H9 (cell line): Measurements from ENCODE around the gene NLGN3. TPM values are rescaled to one million over a fixed set of nuclear protein-coding genes. Genes with fewer than 3 reads are reported as not detected.

Experiments used
- DNase-seq: peaks from one replicate; pipeline ENCODE4 v3.0.0-alpha.2; 2017
- H2AFZ ChIP-seq: one replicate; pipeline ENCODE4 v1.6.1; 2013; ENCODE audit warnings: mild to moderate bottlenecking, low read length, control low read depth, moderate library complexity
- H2AK5ac ChIP-seq: 2 replicates; pipeline ENCODE4 v1.6.1; 2013; ENCODE audit warnings: low read length, control low read depth, mixed read lengths; ENCODE audit not compliant: insufficient read length
- H2BK120ac ChIP-seq: one replicate; pipeline ENCODE4 v1.6.1; 2013; ENCODE audit warnings: low read depth, mild to moderate bottlenecking, low read length, control low read depth, inconsistent platforms; ENCODE audit not compliant: poor library complexity, severe bottlenecking
- H2BK12ac ChIP-seq: 2 replicates; pipeline ENCODE4 v1.6.1; 2013; ENCODE audit warnings: low read length, control low read depth, mixed read lengths, low read depth; ENCODE audit not compliant: insufficient read length
- H2BK15ac ChIP-seq: 2 replicates; pipeline ENCODE4 v1.6.1; 2013; ENCODE audit warnings: low read depth, low read length, control low read depth
- H2BK20ac ChIP-seq: one replicate; pipeline ENCODE4 v1.6.1; 2013; ENCODE audit warnings: low read depth, mild to moderate bottlenecking, low read length, control low read depth, inconsistent platforms; ENCODE audit not compliant: poor library complexity, severe bottlenecking
- H2BK5ac ChIP-seq: 2 replicates; pipeline ENCODE4 v1.6.1; 2013; ENCODE audit warnings: low read length, control low read depth, mixed read lengths; ENCODE audit not compliant: insufficient read length
- H3K14ac ChIP-seq: 2 replicates; pipeline ENCODE4 v1.6.1; 2013; ENCODE audit warnings: low read length, control low read depth; ENCODE audit not compliant: insufficient read depth
- H3K18ac ChIP-seq: 2 replicates; pipeline ENCODE4 v1.6.1; 2013; ENCODE audit warnings: low read depth, mild to moderate bottlenecking, mixed read lengths, low read length, control low read depth; ENCODE audit not compliant: insufficient read length
- H3K23ac ChIP-seq: 2 replicates; pipeline ENCODE4 v1.6.1; 2013; ENCODE audit warnings: low read length, control low read depth, mixed read lengths, low read depth; ENCODE audit not compliant: insufficient read length
- H3K23me2 ChIP-seq: 2 replicates; pipeline ENCODE4 v1.6.1; 2013; ENCODE audit warnings: low read depth, mild to moderate bottlenecking, mixed read lengths, low read length, control low read depth; ENCODE audit not compliant: insufficient read length, poor library complexity, severe bottlenecking
- H3K27ac ChIP-seq: 2 replicates; pipeline ENCODE4 v1.5.1; 2013; ENCODE audit warnings: low read length, control low read depth, mixed read lengths, low read depth; ENCODE audit not compliant: insufficient read length
- H3K27me3 ChIP-seq: 2 replicates; pipeline ENCODE4 v1.6.1; 2013; ENCODE audit warnings: low read length, control low read depth, inconsistent platforms; ENCODE audit not compliant: insufficient read depth
- H3K4ac ChIP-seq: 2 replicates; pipeline ENCODE4 v1.6.1; 2013; ENCODE audit warnings: low read depth, mild to moderate bottlenecking, control low read depth, inconsistent platforms, low read length, moderate library complexity
- H3K4me1 ChIP-seq: 2 replicates; pipeline ENCODE4 v1.6.1; 2013; ENCODE audit warnings: low read length, control low read depth, inconsistent platforms; ENCODE audit not compliant: insufficient read depth
- H3K4me2 ChIP-seq: 2 replicates; pipeline ENCODE4 v1.6.1; 2013; ENCODE audit warnings: low read length, control low read depth, mixed read lengths; ENCODE audit not compliant: insufficient read length, insufficient read depth
- H3K56ac ChIP-seq: 2 replicates; pipeline ENCODE4 v1.6.1; 2013; ENCODE audit warnings: low read depth, mild to moderate bottlenecking, mixed read lengths, low read length, control low read depth; ENCODE audit not compliant: insufficient read length
- H3K79me1 ChIP-seq: 2 replicates; pipeline ENCODE4 v1.6.1; 2013; ENCODE audit warnings: low read depth, mild to moderate bottlenecking, moderate library complexity, low read length, control low read depth, inconsistent platforms; ENCODE audit not compliant: insufficient read depth, poor library complexity, severe bottlenecking
- H3K79me2 ChIP-seq: 2 replicates; pipeline ENCODE4 v1.6.1; 2013; ENCODE audit warnings: low read length, control low read depth, inconsistent platforms; ENCODE audit not compliant: insufficient read depth
- H3K9ac ChIP-seq: 2 replicates; pipeline ENCODE4 v1.6.1; 2013; ENCODE audit warnings: low read length, control low read depth, mixed read lengths; ENCODE audit not compliant: insufficient read length; ENCODE audit errors: extremely low read depth
- H3K9me3 ChIP-seq: one replicate; pipeline ENCODE4 v1.6.1; 2013; ENCODE audit warnings: low read depth, low read length, inconsistent platforms; ENCODE audit not compliant: control insufficient read depth
- H3T11ph ChIP-seq: one replicate; pipeline ENCODE4 v1.6.1; 2013; ENCODE audit warnings: mild to moderate bottlenecking, low read length, control low read depth, inconsistent platforms
- H4K20me1 ChIP-seq: one replicate; pipeline ENCODE4 v1.6.1; 2013; ENCODE audit not compliant: control insufficient read depth, insufficient read length, insufficient read depth
- H4K5ac ChIP-seq: 2 replicates; pipeline ENCODE4 v1.6.1; 2013; ENCODE audit warnings: low read depth, mild to moderate bottlenecking, mixed read lengths, low read length, control low read depth; ENCODE audit not compliant: insufficient read length
- H4K8ac ChIP-seq: replicated peaks from 2 replicates; pipeline ENCODE4 v1.6.1; 2013; ENCODE audit warnings: low read length, control low read depth, mixed read lengths, low read depth; ENCODE audit not compliant: insufficient read length
- H4K91ac ChIP-seq: 2 replicates; pipeline ENCODE4 v1.6.1; 2013; ENCODE audit warnings: low read depth, mild to moderate bottlenecking, moderate library complexity, mixed read lengths, low read length, control low read depth; ENCODE audit not compliant: insufficient read length
- H3K27ac Mint-ChIP-seq, 3 experiments: 2 replicates in 2 of 3; 3 replicates in 1 of 3; pipeline ENCODE4 v1.8.0; 2020 to 2021; ENCODE audit warnings: mixed read lengths in 3 of 3, mild to moderate bottlenecking in 1 of 3, moderate library complexity in 1 of 3
- H3K27me3 Mint-ChIP-seq: 2 replicates; pipeline ENCODE4 v1.8.0; 2021; ENCODE audit warnings: low read depth, mild to moderate bottlenecking, moderate library complexity, mixed read lengths
- H3K36me3 Mint-ChIP-seq, 3 experiments: 2 replicates in 2 of 3; 3 replicates in 1 of 3; pipeline ENCODE4 v1.8.0; 2020 to 2021; ENCODE audit warnings: low read depth in 3 of 3, mixed read lengths in 3 of 3; ENCODE audit not compliant: insufficient read depth in 1 of 3
- H3K4me1 Mint-ChIP-seq, 2 experiments: 2 replicates each; pipeline ENCODE4 v1.8.0; 2020; ENCODE audit warnings: mixed read lengths in 2 of 2
- H3K4me3 Mint-ChIP-seq, 2 experiments: 2 replicates in 1 of 2; 3 replicates in 1 of 2; pipeline ENCODE4 v1.8.0; 2020 to 2021; ENCODE audit warnings: mild to moderate bottlenecking in 2 of 2, mixed read lengths in 2 of 2, moderate library complexity in 1 of 2
- H3K9me3 Mint-ChIP-seq, 2 experiments: 2 replicates in 1 of 2; 3 replicates in 1 of 2; pipeline ENCODE4 v1.8.0; 2020; ENCODE audit warnings: mild to moderate bottlenecking in 2 of 2, mixed read lengths in 2 of 2, moderate library complexity in 1 of 2
- WGBS: extraction: QIAGEN DNeasy Blood & Tissue Kit; methylation state at CpG from one replicate; pipeline ENCODE4 v1.1.7; 2013; ENCODE audit warnings: missing lambda C conversion rate, low lambda C conversion rate, mixed read lengths; ENCODE audit not compliant: insufficient read length; ENCODE audit errors: extremely low coverage; 5-methylcytosine and 5-hydroxymethylcytosine counted together
- total RNA-seq: library from RNA; stranded (reverse); gene quantifications from 2 replicates; pipeline ENCODE4 v1.2.1, GENCODE V29; 2021
- TF ChIP-seq, protein P1 (sequence below): fragments of 200-600 bp; sonication (generic); conservative IDR thresholded peaks from 3 replicates; pipeline ENCODE4 v1.8.0; 2021; ENCODE audit warnings: antibody characterized with exemption, mild to moderate bottlenecking

Gene NLGN3
- total RNA-seq, 1 experiment from 2014 or later = 3.6 TPM

- Histone ChIP-seq H2BK120ac (no peak overlapping the region), H2BK15ac (no peak overlapping the region), H3K56ac (no peak overlapping the region), H3K14ac (no peak overlapping the region), H3K4me1 (no peaks in the 10 kb centered on the region), H2BK20ac (no peak overlapping the region), H3K23me2 (no peaks in the 10 kb centered on the region), H3K9ac (no peak overlapping the region), H4K5ac (no peak overlapping the region), H4K91ac (no peak overlapping the region), H3K4ac (no peak overlapping the region), H3K79me1 (no peaks in the 10 kb centered on the region), H3K79me2 (no peaks in the 10 kb centered on the region), H3K4me2 (no peak overlapping the region), H3K27me3 (no peaks in the 10 kb centered on the region), H3K23ac (no peak overlapping the region), H2BK12ac (no peak overlapping the region), H4K8ac (no peak overlapping the region), H2AK5ac (no peak overlapping the region), H3K9me3 (peaks cover 17% of the 10 kb centered on the region), H4K20me1 (no peaks in the 10 kb centered on the region), H2AFZ (no peak overlapping the region), H3T11ph (no peak overlapping the region), H2BK5ac (no peak overlapping the region), H3K18ac (no peak overlapping the region), H3K27ac (no peak overlapping the region)
- Mint-ChIP-seq H3K36me3 (peaks cover 0 to 2% (median 2%) of the 10 kb centered on the region in 3 experiments; a peak in 4 of 7 replicates), H3K4me1 (peaks cover 9 to 29% of the 10 kb centered on the region in 2 experiments), H3K27ac (no peak overlapping the region; a peak in 1 of 7 replicates), H3K4me3 (no peak overlapping the region), H3K9me3 (peaks cover 66 to 68% of the 10 kb centered on the region in 2 experiments), H3K27me3 (peaks cover 4% of the 10 kb centered on the region)
- TF ChIP-seq, protein P1, sequence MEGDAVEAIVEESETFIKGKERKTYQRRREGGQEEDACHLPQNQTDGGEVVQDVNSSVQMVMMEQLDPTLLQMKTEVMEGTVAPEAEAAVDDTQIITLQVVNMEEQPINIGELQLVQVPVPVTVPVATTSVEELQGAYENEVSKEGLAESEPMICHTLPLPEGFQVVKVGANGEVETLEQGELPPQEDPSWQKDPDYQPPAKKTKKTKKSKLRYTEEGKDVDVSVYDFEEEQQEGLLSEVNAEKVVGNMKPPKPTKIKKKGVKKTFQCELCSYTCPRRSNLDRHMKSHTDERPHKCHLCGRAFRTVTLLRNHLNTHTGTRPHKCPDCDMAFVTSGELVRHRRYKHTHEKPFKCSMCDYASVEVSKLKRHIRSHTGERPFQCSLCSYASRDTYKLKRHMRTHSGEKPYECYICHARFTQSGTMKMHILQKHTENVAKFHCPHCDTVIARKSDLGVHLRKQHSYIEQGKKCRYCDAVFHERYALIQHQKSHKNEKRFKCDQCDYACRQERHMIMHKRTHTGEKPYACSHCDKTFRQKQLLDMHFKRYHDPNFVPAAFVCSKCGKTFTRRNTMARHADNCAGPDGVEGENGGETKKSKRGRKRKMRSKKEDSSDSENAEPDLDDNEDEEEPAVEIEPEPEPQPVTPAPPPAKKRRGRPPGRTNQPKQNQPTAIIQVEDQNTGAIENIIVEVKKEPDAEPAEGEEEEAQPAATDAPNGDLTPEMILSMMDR = no peak
- no CpG with 5 or more reads among the region's 10 CpGs for WGBS
- no peak for DNase-seq
Measured at GRCh38 chrX:71215338-71215912, 70.8 kb downstream of the NLGN3 start.
